Fibroblast of lung (primary cell): ENCODE data around the gene ATG12. TPM values are rescaled to one million over a fixed set of nuclear protein-coding genes. Genes with fewer than 3 reads are reported as not detected.
A peak's percentile ranks its signal among the peaks of the same experiment; 100 is the strongest.

Source experiments
- DNase-seq, 2 donors: peaks; one replicate each; pipeline versions ENCODE4 v3.0.0 to v3.0.0-alpha.2; 2010; ENCODE audit warnings: low read depth in 2 of 2
- H2AFZ ChIP-seq: 2 replicates; pipeline ENCODE4 v1.5.1; 2012; ENCODE audit warnings: low read length, control low read depth, inconsistent platforms
- H3K27ac ChIP-seq: 2 replicates; pipeline ENCODE4 v1.5.1; 2011; ENCODE audit warnings: low read length, control low read depth; ENCODE audit not compliant: insufficient read depth
- H3K27me3 ChIP-seq: 2 replicates; pipeline ENCODE4 v1.5.1; 2011; ENCODE audit warnings: mild to moderate bottlenecking, low read length; ENCODE audit not compliant: control insufficient read depth, insufficient read depth
- H3K36me3 ChIP-seq: 2 replicates; pipeline ENCODE4 v1.5.1; 2011; ENCODE audit warnings: low read length; ENCODE audit not compliant: control insufficient read depth, insufficient read depth
- H3K4me1 ChIP-seq: 2 replicates; pipeline ENCODE4 v1.5.1; 2011; ENCODE audit warnings: low read length; ENCODE audit not compliant: control insufficient read depth, insufficient read depth; ENCODE audit errors: extremely low read depth
- H3K4me2 ChIP-seq: 2 replicates; pipeline ENCODE4 v1.5.1; 2011; ENCODE audit warnings: low read length, control low read depth; ENCODE audit not compliant: insufficient read depth; ENCODE audit errors: extremely low read depth
- H3K4me3 ChIP-seq, 4 experiments: fragments of 200-600 bp in 1 of 4; sonication (generic) in 1 of 4; replicated peaks in 1 of 4; 2 replicates each; pipeline ENCODE4 v1.5.1; 2011 to 2016; ENCODE audit warnings: low read length in 4 of 4, low read depth in 3 of 4, mild to moderate bottlenecking in 3 of 4, control low read depth in 2 of 4, inconsistent platforms in 1 of 4, mixed read lengths in 1 of 4; ENCODE audit not compliant: insufficient read depth in 1 of 4; ENCODE audit errors: control extremely low read depth in 1 of 4
- H3K79me2 ChIP-seq: 2 replicates; pipeline ENCODE4 v1.5.1; 2012; ENCODE audit warnings: mild to moderate bottlenecking, low read length, inconsistent platforms; ENCODE audit not compliant: control insufficient read depth, insufficient read depth
- H3K9ac ChIP-seq: 2 replicates; pipeline ENCODE4 v1.5.1; 2011; ENCODE audit warnings: mild to moderate bottlenecking, low read length, control low read depth; ENCODE audit not compliant: insufficient read depth
- H3K9me3 ChIP-seq: 2 replicates; pipeline ENCODE4 v1.5.1; 2012; ENCODE audit warnings: low read depth, low read length; ENCODE audit not compliant: control insufficient read depth, insufficient read depth
- H4K20me1 ChIP-seq: 2 replicates; pipeline ENCODE4 v1.5.1; 2011; ENCODE audit warnings: low read length; ENCODE audit not compliant: control insufficient read depth, insufficient read depth; ENCODE audit errors: extremely low read depth
- EZH2 ChIP-seq: IDR thresholded peaks from 2 replicates; pipeline ENCODE4 v1.5.1; 2012; ENCODE audit warnings: low read length, control low read depth, mild to moderate bottlenecking; ENCODE audit errors: missing control alignments
- polyA plus RNA-seq, 2 donors: library from polyadenylated mRNA; depleted of rRNA in 1 of 2; stranded (reverse) in 1 of 2; unstranded in 1 of 2; fragments of >200 nt; gene quantifications; 2 replicates each; pipeline ENCODE4 v1.2.1, GENCODE V29; 2011 to 2012; ENCODE audit warnings: missing spikeins in 1 of 2
- total RNA-seq: library from RNA; depleted of rRNA; stranded (reverse); fragments of >200 nt; gene quantifications from 2 replicates; pipeline ENCODE4 v1.2.1, GENCODE V29; 2014
- TF ChIP-seq, protein P1 (sequence below), 2 donors: IDR thresholded peaks in 1 of 2; conservative IDR thresholded peaks in 1 of 2; 1 replicate in 1 of 2; 2 replicates in 1 of 2; pipeline ENCODE4 v1.5.1; 2011 to 2012; ENCODE audit warnings: low read length in 2 of 2, control low read depth in 1 of 2, inconsistent platforms in 1 of 2, low read depth in 1 of 2, mild to moderate bottlenecking in 1 of 2

The ATG12 gene
- total and polyA plus RNA-seq, 2 donors (not counting 1 experiment from before 2014, with no cell fraction given): 38.8 to 117 TPM

- Histone ChIP-seq H3K79me2 (peaks cover 52% of the 10 kb centered on the region), H3K27ac (no peak overlapping the region), H3K4me1 (peaks cover 2% of the 10 kb centered on the region), H3K36me3 (no peaks in the 10 kb centered on the region), H3K4me2 (no peak overlapping the region), H3K4me3 (no peak overlapping the region), H2AFZ (no peak overlapping the region), H3K27me3 (no peaks in the 10 kb centered on the region), H3K9me3 (no peaks in the 10 kb centered on the region), H4K20me1 (no peaks in the 10 kb centered on the region), H3K9ac (no peak overlapping the region)
- TF ChIP-seq, protein P1, sequence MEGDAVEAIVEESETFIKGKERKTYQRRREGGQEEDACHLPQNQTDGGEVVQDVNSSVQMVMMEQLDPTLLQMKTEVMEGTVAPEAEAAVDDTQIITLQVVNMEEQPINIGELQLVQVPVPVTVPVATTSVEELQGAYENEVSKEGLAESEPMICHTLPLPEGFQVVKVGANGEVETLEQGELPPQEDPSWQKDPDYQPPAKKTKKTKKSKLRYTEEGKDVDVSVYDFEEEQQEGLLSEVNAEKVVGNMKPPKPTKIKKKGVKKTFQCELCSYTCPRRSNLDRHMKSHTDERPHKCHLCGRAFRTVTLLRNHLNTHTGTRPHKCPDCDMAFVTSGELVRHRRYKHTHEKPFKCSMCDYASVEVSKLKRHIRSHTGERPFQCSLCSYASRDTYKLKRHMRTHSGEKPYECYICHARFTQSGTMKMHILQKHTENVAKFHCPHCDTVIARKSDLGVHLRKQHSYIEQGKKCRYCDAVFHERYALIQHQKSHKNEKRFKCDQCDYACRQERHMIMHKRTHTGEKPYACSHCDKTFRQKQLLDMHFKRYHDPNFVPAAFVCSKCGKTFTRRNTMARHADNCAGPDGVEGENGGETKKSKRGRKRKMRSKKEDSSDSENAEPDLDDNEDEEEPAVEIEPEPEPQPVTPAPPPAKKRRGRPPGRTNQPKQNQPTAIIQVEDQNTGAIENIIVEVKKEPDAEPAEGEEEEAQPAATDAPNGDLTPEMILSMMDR (conservative IDR thresholded peaks at IDR 0.05 in 1 of 2, IDR thresholded peaks at IDR 0.05 in 1 of 2; ENCODE audit: low read depth in 1 of 2, low read length in 2 of 2): no peak
- no peak for TF ChIP-seq EZH2
- DNase-seq: peak in 1 of 2 donors; percentile 32
Observed at GRCh38 chr5:115859378-115859777, 18.0 kb upstream of the ATG12 start.

DNA sequence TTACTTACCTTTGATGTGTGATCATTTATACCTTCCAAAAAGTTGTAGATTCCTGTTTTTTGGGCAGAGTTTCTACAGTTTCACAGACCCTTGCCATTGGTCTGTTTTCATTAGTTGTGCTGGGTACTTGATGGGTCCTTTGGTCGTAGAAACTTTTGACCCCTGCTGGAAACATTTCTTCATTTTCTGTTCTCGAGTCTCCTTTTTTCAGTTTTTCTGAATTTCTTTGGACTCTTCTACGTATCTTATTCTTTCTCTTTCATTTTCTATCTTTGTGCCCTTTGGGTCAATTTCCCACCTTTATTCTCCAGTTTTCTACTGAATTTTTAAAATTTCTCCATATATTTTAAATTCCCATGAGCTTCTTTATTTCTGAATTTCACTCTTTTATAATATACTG lies 17.0 kb upstream of the ATG12 start:
- Histone ChIP-seq H2AFZ (no peak overlapping the region), H3K4me2 (no peak overlapping the region), H3K9ac (no peak overlapping the region), H3K27me3 (no peaks in the 10 kb centered on the region), H3K4me3 (no peak overlapping the region), H3K4me1 (peaks cover 2% of the 10 kb centered on the region), H3K79me2 (peaks cover 59% of the 10 kb centered on the region), H4K20me1 (no peaks in the 10 kb centered on the region), H3K27ac (no peak overlapping the region), H3K36me3 (no peaks in the 10 kb centered on the region), H3K9me3 (no peaks in the 10 kb centered on the region)
- no peak for DNase-seq
- TF ChIP-seq EZH2: no peak
- TF ChIP-seq, protein P1 (conservative IDR thresholded peaks at IDR 0.05 in 1 of 2, IDR thresholded peaks at IDR 0.05 in 1 of 2; ENCODE audit: low read depth in 1 of 2, low read length in 2 of 2): no peak

GRCh38 chr5:115857626-115858349 lies 16.4 kb upstream of the ATG12 start:
- Histone ChIP-seq H3K4me2 (no peak overlapping the region), H3K4me3 (no peak overlapping the region), H4K20me1 (no peaks in the 10 kb centered on the region), H3K9me3 (no peaks in the 10 kb centered on the region), H3K27ac (no peak overlapping the region), H3K79me2 (peaks cover 64% of the 10 kb centered on the region), H3K36me3 (no peaks in the 10 kb centered on the region), H3K9ac (no peak overlapping the region), H3K4me1 (peaks cover 2% of the 10 kb centered on the region), H2AFZ (no peak overlapping the region), H3K27me3 (no peaks in the 10 kb centered on the region)
- DNase-seq: peak; percentile 17 to 58
- TF ChIP-seq EZH2: no peak
- TF ChIP-seq, protein P1 (conservative IDR thresholded peaks at IDR 0.05 in 1 of 2, IDR thresholded peaks at IDR 0.05 in 1 of 2; ENCODE audit: low read depth in 1 of 2, low read length in 2 of 2): no peak
